K562 (cell line): ENCODE data around the gene TBL1XR1.

Source experiments
- CBX5 ChIP-seq: IDR thresholded peaks from 2 replicates; pipeline ENCODE4 v1.6.1; 2014; ENCODE audit warnings: low read depth, borderline replicate concordance
- CREB1 ChIP-seq, 2 experiments: sonication (generic) in 1 of 2; formaldehyde crosslinking in 1 of 2; IDR thresholded peaks; 2 replicates each; pipeline versions ENCODE4 v1.6.1 to v1.8.0; 2012 to 2022; ENCODE audit warnings: inconsistent platforms in 1 of 2, mild to moderate bottlenecking in 1 of 2, missing genetic modification reagents in 1 of 2, moderate library complexity in 1 of 2
- FOXA1 ChIP-seq: fragments of 450-650 bp; IDR thresholded peaks from 2 replicates; pipeline ENCODE4 v1.6.1; 2016; ENCODE audit warnings: mild to moderate bottlenecking, borderline replicate concordance
- HCFC1 ChIP-seq: IDR thresholded peaks from 2 replicates; pipeline ENCODE4 v1.6.1; 2012; ENCODE audit warnings: low read depth, low read length, improper control_type of control experiment
- HDAC8 ChIP-seq: fragments of 450-650 bp; IDR thresholded peaks from 2 replicates; pipeline ENCODE4 v1.6.1; 2016; ENCODE audit warnings: mild to moderate bottlenecking, missing genetic modification characterization, moderate library complexity, missing compliant biosample characterization
- RFX5 ChIP-seq: IDR thresholded peaks from 2 replicates; pipeline ENCODE4 v1.6.1; 2011; ENCODE audit warnings: low read depth, mild to moderate bottlenecking, improper control_type of control experiment, low read length
- SREBF1 ChIP-seq: fragments of 150-350 bp; IDR thresholded peaks from 2 replicates; pipeline ENCODE4 v1.6.1; 2014; ENCODE audit warnings: antibody characterized with exemption, low read depth, low read length, borderline replicate concordance
- ZNF23 ChIP-seq: fragments of 250-450 bp; sonication (Bioruptor Pico); IDR thresholded peaks from 2 replicates; pipeline ENCODE4 v1.4.0; 2020; ENCODE audit warnings: mild to moderate bottlenecking
- TF ChIP-seq, protein P1 (sequence below), 3 experiments: IDR thresholded peaks in 2 of 3; conservative IDR thresholded peaks in 1 of 3; 2 replicates each; pipeline ENCODE4 v1.5.1; 2011 to 2012; ENCODE audit warnings: low read length in 3 of 3, mild to moderate bottlenecking in 3 of 3, control low read depth in 2 of 3, improper control_type of control experiment in 1 of 3, inconsistent platforms in 1 of 3, low read depth in 1 of 3, mixed read lengths in 1 of 3, moderate library complexity in 1 of 3; ENCODE audit not compliant: insufficient read depth in 2 of 3
- TF ChIP-seq, protein P2 (sequence below): sonication (generic); formaldehyde crosslinking; IDR thresholded peaks from 2 replicates; pipeline ENCODE4 v1.8.0; 2022; ENCODE audit warnings: mild to moderate bottlenecking, missing genetic modification reagents, borderline replicate concordance
- TF ChIP-seq, protein P3 (sequence below): sonication (generic); formaldehyde crosslinking; IDR thresholded peaks from 2 replicates; pipeline ENCODE4 v1.8.1; 2023; ENCODE audit warnings: missing genetic modification reagents, mild to moderate bottlenecking, borderline replicate concordance

DNA sequence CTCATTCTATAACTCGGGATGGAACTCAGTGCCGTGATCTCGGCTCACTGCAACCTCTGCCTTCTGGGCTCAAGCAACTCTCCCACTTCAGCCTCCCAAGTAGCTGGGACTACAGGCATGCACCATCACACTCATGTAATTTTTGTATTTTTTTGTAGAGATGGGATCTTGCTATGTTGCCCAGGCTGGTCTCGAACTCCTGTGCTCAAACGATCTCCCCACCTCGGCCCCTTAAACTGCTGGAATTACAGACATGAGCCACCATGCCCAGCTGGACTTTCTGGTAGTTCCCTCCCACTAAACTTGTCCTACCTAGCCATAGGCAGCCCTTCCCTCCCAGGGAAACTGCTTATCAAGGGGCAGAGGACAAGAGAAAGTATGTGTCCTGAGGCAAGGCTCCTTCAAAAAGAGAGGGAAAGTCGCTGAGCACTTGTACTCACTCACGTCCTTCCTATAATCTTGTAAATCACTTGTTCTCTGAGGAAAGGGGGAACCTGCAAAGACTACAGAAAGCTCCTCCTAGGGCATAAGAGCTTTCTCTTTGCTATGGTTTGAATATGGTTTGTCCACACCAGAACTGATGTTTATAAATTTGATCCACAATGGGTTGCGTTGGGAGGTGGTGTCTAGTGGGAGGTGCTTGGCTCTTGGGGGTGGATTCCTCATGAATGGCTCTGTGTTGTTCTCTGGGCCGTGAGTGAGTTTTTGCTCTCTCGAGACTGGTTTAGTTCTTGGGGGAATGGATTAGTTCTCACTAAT is 13.6 kb upstream of the TBL1XR1 start:
- TF ChIP-seq, protein P1, sequence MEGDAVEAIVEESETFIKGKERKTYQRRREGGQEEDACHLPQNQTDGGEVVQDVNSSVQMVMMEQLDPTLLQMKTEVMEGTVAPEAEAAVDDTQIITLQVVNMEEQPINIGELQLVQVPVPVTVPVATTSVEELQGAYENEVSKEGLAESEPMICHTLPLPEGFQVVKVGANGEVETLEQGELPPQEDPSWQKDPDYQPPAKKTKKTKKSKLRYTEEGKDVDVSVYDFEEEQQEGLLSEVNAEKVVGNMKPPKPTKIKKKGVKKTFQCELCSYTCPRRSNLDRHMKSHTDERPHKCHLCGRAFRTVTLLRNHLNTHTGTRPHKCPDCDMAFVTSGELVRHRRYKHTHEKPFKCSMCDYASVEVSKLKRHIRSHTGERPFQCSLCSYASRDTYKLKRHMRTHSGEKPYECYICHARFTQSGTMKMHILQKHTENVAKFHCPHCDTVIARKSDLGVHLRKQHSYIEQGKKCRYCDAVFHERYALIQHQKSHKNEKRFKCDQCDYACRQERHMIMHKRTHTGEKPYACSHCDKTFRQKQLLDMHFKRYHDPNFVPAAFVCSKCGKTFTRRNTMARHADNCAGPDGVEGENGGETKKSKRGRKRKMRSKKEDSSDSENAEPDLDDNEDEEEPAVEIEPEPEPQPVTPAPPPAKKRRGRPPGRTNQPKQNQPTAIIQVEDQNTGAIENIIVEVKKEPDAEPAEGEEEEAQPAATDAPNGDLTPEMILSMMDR (IDR thresholded peaks at IDR 0.05 in 2 of 3, conservative IDR thresholded peaks at IDR 0.05 in 1 of 3; ENCODE audit: insufficient read depth in 2 of 3, low read depth in 1 of 3, low read length in 3 of 3): no peak
- no peak for TF ChIP-seq RFX5
- no peak for TF ChIP-seq ZNF23 (CRISPR knock-in tag)
- TF ChIP-seq, protein P2, sequence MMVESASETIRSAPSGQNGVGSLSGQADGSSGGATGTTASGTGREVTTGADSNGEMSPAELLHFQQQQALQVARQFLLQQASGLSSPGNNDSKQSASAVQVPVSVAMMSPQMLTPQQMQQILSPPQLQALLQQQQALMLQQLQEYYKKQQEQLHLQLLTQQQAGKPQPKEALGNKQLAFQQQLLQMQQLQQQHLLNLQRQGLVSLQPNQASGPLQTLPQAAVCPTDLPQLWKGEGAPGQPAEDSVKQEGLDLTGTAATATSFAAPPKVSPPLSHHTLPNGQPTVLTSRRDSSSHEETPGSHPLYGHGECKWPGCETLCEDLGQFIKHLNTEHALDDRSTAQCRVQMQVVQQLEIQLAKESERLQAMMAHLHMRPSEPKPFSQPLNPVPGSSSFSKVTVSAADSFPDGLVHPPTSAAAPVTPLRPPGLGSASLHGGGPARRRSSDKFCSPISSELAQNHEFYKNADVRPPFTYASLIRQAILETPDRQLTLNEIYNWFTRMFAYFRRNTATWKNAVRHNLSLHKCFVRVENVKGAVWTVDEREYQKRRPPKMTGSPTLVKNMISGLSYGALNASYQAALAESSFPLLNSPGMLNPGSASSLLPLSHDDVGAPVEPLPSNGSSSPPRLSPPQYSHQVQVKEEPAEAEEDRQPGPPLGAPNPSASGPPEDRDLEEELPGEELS (CRISPR knock-in tag): no peak
- TF ChIP-seq HCFC1: no peak
- TF ChIP-seq, protein P3, sequence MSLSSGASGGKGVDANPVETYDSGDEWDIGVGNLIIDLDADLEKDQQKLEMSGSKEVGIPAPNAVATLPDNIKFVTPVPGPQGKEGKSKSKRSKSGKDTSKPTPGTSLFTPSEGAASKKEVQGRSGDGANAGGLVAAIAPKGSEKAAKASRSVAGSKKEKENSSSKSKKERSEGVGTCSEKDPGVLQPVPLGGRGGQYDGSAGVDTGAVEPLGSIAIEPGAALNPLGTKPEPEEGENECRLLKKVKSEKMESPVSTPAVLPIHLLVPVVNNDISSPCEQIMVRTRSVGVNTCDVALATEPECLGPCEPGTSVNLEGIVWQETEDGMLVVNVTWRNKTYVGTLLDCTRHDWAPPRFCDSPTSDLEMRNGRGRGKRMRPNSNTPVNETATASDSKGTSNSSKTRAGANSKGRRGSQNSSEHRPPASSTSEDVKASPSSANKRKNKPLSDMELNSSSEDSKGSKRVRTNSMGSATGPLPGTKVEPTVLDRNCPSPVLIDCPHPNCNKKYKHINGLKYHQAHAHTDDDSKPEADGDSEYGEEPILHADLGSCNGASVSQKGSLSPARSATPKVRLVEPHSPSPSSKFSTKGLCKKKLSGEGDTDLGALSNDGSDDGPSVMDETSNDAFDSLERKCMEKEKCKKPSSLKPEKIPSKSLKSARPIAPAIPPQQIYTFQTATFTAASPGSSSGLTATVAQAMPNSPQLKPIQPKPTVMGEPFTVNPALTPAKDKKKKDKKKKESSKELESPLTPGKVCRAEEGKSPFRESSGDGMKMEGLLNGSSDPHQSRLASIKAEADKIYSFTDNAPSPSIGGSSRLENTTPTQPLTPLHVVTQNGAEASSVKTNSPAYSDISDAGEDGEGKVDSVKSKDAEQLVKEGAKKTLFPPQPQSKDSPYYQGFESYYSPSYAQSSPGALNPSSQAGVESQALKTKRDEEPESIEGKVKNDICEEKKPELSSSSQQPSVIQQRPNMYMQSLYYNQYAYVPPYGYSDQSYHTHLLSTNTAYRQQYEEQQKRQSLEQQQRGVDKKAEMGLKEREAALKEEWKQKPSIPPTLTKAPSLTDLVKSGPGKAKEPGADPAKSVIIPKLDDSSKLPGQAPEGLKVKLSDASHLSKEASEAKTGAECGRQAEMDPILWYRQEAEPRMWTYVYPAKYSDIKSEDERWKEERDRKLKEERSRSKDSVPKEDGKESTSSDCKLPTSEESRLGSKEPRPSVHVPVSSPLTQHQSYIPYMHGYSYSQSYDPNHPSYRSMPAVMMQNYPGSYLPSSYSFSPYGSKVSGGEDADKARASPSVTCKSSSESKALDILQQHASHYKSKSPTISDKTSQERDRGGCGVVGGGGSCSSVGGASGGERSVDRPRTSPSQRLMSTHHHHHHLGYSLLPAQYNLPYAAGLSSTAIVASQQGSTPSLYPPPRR (CRISPR knock-in tag): no peak
- TF ChIP-seq CREB1 (IDR thresholded peaks at IDR 0.05): no peak
- no peak for TF ChIP-seq CREB1 (CRISPR knock-in tag; IDR thresholded peaks at IDR 0.05)
- TF ChIP-seq CBX5: no peak
- no peak for TF ChIP-seq SREBF1
- TF ChIP-seq FOXA1: no peak
- TF ChIP-seq HDAC8 (tag): no peak
